ENCODE measurements around the gene EXPH5.

DNA sequence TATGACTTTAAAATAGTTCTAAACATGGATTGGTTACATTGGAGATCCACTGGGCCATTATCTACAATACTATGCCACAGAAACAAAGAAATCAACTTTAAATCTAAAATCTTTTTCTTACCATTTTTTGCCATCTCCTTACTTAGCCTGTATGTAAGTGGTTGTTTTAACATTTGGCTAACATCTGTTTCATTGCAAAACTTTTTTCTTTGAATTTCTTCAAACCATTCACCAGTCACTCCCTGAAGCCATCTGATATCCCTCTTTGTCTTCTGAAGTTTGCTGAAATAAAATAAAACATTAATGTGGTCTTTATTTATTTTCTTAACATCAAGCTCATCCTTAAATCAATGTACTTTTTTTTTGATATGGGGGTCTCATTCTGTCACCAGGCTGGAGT lies 52.0 kb downstream of the EXPH5 start:
- TF ChIP-seq, protein P1, sequence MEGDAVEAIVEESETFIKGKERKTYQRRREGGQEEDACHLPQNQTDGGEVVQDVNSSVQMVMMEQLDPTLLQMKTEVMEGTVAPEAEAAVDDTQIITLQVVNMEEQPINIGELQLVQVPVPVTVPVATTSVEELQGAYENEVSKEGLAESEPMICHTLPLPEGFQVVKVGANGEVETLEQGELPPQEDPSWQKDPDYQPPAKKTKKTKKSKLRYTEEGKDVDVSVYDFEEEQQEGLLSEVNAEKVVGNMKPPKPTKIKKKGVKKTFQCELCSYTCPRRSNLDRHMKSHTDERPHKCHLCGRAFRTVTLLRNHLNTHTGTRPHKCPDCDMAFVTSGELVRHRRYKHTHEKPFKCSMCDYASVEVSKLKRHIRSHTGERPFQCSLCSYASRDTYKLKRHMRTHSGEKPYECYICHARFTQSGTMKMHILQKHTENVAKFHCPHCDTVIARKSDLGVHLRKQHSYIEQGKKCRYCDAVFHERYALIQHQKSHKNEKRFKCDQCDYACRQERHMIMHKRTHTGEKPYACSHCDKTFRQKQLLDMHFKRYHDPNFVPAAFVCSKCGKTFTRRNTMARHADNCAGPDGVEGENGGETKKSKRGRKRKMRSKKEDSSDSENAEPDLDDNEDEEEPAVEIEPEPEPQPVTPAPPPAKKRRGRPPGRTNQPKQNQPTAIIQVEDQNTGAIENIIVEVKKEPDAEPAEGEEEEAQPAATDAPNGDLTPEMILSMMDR (IDR thresholded peaks at IDR 0.05; ENCODE audit: low read length), result no peak
- no peak for TF ChIP-seq EZH2phosphoT487 (IDR thresholded peaks at IDR 0.05; ENCODE audit: low read length)
